GM18951 (cell line): ENCODE measurements around the gene UBE4B.

Source experiments
- POLR2A ChIP-seq: IDR thresholded peaks from 4 replicates; pipeline ENCODE4 v1.6.1; 2011; ENCODE audit warnings: mild to moderate bottlenecking; ENCODE audit not compliant: insufficient read length, insufficient read depth; ENCODE audit errors: extremely low read depth
- in situ Hi-C: fragments of 300-500 bp; cut with MboI; formaldehyde crosslinking; loops from one replicate; pipeline ENCODE4 v1.12.0; 2022; ENCODE audit warnings: low sequenced_read_pairs, mixed read lengths, inconsistent platforms; ENCODE audit not compliant: unreplicated experiment

The UBE4B gene

DNA sequence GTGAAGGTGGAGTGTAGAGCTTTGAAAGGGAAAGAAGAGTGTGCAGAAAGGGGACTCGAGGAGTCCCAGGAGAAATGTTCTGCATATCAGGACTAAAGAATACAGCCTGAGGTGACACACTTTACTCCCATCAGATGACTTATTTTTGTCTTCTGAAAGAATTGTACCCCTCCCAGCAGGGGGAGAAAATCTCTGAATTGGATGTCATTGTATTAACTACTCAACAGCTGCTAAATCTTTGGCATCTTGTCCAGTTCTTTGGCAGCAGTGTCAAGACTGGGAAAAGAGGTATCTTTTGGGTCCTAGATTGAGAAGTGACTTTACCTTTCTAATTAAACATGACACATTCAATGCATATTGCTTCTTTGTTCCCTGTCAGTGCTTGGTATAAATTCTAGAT lies 18.9 kb downstream of the UBE4B start:
- in situ Hi-C loops, result no loop called here
- TF ChIP-seq POLR2A, result no peak

DNA sequence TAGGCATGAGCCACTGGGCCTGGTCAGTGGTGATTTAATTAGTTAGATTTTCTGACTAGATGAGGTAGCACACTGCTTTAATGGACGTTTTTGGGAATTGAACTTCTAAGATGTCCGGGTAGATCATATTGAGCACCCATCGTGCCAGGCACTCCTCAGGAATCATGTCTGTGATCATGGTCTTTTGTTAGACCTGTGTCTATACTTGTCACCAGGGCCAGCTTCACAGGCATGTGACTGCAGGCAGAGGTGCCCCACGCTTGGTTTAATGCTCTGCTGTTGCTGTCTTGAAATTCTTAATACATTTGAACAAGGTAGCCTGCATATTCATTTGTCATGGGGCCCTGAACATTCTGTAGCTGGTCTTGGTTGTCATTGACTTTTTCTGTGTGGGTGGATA lies 19.6 kb downstream of the UBE4B start:
- in situ Hi-C loops, result no loop called here
- no peak for TF ChIP-seq POLR2A

DNA sequence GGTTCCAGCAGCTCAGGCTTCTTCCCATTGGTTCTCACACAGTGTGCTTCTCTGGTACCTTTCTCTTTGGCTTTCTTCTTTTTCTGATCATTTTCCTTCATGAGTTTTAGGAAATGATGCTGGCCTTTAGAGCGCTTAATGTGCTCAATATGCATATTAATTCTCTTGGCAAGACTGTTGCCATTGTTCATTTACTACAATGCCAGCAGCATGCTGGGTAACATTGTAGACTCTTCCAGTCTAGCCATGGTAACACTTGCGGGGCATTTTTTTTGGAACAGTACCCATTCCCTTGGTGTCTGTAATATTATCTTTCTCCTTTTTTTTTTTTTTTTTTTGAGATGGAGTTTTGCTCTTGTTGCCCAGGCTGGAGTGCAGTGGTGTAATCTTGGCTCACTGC lies 21.7 kb downstream of the UBE4B start:
- no peak for TF ChIP-seq POLR2A
- in situ Hi-C loops, result no loop called here

DNA sequence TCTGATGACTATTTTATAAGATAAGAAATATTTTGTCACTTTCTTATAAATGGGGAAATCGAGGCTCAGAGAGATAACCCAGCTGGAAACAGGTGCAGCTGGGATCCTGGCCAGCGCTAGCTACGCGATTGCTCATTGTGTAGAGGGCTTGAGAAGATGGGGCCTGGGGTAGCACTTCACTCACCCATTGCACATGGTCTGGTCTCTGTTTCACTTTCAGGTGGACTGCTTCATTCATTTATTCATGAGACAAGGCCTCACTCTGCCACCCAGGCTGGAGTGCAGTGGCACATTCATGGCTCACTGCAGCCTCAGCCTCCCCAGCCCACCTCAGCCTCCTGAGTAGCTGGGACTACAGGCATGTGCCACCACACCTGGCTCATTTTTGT lies 23.8 kb downstream of the UBE4B start:
- TF ChIP-seq POLR2A, result no peak
- in situ Hi-C loops, result no loop called here

DNA sequence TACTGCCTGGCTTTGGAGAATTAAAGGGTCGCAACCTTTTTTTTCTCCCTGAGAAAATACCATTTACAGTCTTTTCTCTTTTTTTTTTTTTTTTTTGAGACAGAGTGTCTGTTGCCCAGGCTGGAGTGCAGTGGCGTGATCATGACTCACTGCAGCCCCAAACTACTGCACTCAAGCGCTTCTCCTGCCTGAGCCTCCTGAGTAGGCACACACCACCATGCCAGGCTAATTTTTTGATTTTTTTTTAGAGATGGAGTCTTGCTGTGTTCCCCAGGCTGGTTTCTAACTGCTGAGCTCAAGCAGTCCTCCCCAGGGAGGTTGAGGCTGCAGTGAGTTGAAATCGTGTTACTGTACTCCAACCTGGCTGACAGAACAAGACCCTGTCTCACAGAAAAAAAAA lies 24.6 kb downstream of the UBE4B start:
- no peak for TF ChIP-seq POLR2A
- in situ Hi-C loops, result no loop called here

DNA sequence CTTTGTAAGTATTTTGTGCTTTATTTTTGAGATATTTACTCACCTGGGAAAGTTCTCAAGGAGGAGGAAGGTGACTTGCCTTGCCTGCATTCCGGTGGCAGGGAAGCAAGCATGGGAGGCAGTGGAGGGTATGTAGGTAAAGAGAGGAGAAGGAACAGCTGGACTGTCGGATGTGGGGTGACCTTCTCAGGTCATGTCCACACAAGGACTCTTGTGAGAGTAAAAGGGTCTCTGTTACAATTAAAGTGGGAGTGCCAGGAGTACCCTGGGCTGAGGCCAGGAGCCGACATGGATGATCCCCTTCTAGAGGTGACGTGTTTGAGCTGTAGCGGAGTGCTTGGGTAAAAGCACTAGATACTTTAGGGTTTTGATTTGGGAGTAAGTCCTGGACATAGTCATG lies 25.0 kb downstream of the UBE4B start:
- in situ Hi-C loops, result no loop called here
- TF ChIP-seq POLR2A, result no peak

DNA sequence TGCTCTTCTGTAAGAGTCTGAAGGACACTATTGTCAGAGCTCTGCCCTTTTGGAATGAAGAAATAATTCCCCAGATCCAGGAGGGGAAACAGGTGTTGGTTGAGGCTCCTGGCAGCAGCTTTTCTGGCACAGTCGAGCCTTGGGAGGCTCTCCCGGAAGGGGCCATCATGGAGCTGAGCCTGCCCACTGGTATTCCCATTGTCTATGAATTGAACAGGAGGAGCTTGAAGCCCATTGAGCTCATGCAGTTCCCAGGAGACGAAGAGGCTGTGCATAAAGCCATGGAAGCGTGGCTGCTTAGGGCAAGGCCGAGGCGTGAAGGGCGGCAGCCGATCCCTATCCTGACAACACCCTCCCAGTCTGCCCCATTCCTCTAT lies 26.6 kb downstream of the UBE4B start:
- no peak for TF ChIP-seq POLR2A
- in situ Hi-C loops, result no loop called here

DNA sequence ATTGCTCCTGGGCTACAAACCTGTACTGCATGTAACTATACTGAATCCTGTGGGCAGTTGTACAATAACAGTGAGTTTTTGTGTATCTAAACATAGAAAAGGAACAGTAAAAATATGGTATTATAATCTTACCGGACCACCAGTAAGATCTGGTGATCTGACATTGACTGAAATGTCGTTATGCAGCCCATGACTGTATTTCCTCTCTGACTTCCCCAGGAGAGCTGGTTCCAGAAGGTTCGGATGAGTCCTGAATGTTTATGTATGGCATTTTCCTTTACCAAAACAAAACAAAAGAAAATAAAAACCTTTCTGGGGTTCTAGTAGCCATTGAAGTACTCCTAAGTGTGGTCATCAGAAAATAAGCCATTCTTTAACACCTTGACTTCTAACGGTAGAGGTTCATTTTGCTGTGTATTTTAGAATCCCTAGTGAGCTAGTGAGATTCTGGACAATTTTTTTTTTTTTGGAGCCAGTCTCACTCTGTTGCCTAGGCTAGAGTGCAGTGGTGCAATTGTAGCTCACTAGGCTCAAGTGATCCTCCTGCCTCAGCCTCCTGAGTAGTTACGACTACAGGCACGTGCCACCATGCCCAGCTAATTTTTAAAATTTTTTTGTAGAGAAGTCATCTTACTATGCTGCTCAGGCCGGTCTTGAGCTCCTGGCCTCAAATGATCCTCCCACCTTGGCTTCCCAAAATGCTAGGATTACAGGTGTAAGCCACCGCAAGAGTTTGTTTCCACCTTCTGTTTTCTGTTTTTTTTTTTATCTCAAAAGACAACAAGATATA lies 27.7 kb downstream of the UBE4B start:
- in situ Hi-C loops, result no loop called here

DNA sequence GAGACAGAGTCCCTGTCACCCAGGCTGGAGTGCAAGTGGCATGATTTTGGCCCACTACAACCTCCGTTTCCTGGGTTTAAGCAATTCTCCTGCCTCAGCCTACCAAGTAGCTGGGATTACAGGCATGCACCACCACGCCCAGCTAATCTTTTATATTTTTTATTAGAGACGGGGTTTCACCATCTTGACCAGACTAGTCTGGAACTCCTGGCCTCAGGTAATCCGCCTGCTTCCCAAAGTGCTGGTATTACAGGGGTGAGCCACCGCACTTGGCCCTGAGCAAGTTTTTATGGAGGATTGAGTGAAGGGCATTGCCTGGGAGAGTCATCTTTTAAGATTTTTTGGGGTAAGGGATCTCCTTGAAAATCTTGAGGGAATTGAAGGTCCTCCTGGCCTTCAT lies 28.5 kb downstream of the UBE4B start:
- in situ Hi-C loops, result no loop called here
- no peak for TF ChIP-seq POLR2A

More for the DNA sequence above, 27.7 kb downstream of the UBE4B start:
- no peak for TF ChIP-seq POLR2A

DNA sequence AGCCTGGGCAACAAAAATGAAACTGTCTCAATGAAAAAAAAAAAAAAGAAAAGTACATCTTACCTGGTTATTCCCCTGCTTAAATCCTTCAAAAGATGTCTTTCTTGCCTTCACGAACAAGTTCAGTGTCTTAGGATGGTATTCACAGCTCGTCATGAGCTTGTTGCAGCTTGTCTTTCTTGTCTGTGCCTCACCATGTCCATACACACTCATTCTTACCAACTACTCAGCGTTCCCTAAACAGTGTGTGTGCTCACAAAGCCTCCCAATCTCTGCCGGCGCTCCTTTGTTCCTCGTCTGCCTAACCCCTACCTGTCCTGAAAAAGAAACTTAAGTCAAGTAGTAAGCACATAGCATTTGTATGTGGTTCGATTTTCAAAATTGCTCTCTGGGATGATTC lies 31.1 kb downstream of the UBE4B start:
- no peak for TF ChIP-seq POLR2A
- in situ Hi-C loops, result no loop called here

DNA sequence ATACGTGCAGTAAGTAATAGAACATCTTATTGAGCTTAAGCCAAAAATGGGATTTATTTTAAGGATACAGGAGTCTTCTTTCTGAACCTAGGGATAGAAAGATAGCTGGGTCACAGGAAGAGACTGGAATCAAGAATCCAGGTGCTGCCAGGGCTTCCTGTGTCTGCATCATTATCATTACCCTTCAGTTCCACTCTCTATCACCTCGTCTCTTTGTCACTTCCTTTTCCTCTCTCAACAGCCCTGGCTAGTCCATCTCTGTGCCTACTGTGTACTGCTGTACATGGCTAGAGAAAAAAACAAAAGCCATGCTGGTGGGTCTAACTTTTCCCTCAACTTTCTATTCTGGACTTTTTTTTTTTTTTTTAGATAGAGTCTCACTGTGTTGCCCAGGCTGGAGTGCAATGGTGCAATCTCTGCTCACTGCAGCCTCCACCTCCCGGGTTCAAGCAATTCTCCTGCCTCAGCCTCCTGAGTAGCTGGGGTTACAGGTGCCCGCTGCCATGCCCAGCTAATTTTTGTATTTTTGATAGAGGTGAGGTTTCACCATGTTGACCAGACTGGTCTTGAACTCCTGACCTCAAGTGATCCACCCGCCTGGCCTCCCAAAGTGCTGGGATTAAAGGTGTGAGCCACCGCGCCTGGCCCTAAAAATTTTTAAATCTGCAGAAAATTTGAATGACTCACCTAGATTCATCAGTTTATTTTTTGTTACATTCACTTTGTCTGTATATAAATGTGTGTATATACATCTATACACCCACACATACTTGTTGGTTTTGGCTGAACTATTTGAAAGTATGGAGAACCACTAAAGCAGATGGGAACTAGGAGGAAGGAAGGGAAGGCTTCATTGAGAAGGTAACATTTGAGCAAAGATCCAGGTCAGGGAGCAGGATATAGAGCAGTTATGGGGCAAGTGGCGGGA lies 31.9 kb downstream of the UBE4B start:
- in situ Hi-C loops, result no loop called here
- no peak for TF ChIP-seq POLR2A

DNA sequence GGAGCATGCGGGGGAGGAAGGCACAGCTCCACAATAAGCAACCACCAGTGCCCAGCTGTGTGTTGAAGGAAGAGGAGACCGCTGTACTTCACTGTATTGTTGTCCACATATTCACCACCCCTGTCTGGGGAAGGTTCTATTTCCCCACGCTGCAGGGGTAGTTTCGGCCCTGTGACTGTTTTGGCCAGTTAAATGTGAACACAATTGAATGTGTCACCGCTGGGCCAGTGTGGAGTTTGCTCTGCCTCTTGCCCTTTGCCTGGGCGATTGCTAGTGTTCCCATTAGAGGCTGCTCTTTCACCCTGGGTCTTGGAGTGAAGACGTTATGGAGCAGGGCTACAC lies 32.6 kb downstream of the UBE4B start:
- in situ Hi-C loops, result no loop called here
- TF ChIP-seq POLR2A, result no peak

DNA sequence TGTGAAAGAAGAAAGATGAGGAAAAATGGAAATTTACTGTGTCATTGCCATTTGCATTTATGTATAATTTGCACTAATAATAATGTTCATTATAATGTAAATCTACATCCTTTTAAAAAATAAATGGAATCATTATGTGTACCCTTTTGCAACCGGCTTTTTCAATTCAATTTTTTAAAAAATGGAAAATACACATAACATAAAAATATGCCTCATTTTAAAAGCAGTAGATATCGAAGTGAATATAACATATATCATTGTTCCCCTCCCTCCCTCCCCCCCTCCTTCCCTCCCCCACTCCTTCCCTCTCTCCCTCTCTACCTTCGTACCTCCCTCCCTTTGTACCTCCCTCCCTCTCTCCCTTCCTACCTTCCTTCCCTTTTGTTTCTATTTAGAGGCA lies 33.0 kb downstream of the UBE4B start:
- in situ Hi-C loops, result no loop called here
- no peak for TF ChIP-seq POLR2A
